OCI-LY1 (cell line): ENCODE data around the gene ATP2B2.

ENCODE experiments used
- EZH2 ChIP-seq: fragments of 200-600 bp; sonication (generic), shearing (Covaris generic); IDR thresholded peaks from 2 replicates; pipeline ENCODE4 v1.8.0; 2017; ENCODE audit warnings: borderline replicate concordance, mixed run types, mild to moderate bottlenecking, antibody characterized with exemption, low read length, moderate library complexity, mixed read lengths
- TF ChIP-seq, protein P1 (sequence below): fragments of 200-600 bp; sonication (generic), shearing (Covaris generic); IDR thresholded peaks from 2 replicates; pipeline ENCODE4 v1.5.1; 2017; ENCODE audit warnings: mild to moderate bottlenecking, antibody characterized with exemption, low read length, moderate library complexity, mixed read lengths

GRCh38 chr3:10344944-10345575 lies 160.3 kb downstream of the ATP2B2 start:
- no peak for TF ChIP-seq EZH2
- TF ChIP-seq, protein P1, sequence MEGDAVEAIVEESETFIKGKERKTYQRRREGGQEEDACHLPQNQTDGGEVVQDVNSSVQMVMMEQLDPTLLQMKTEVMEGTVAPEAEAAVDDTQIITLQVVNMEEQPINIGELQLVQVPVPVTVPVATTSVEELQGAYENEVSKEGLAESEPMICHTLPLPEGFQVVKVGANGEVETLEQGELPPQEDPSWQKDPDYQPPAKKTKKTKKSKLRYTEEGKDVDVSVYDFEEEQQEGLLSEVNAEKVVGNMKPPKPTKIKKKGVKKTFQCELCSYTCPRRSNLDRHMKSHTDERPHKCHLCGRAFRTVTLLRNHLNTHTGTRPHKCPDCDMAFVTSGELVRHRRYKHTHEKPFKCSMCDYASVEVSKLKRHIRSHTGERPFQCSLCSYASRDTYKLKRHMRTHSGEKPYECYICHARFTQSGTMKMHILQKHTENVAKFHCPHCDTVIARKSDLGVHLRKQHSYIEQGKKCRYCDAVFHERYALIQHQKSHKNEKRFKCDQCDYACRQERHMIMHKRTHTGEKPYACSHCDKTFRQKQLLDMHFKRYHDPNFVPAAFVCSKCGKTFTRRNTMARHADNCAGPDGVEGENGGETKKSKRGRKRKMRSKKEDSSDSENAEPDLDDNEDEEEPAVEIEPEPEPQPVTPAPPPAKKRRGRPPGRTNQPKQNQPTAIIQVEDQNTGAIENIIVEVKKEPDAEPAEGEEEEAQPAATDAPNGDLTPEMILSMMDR: no peak
